IMR-90 (cell line): ENCODE data around the gene ATG12. TPM values are rescaled to one million over a fixed set of nuclear protein-coding genes. Genes with fewer than 3 reads are reported as not detected.
A peak's percentile ranks its signal among the peaks of the same experiment; 100 is the strongest.

ENCODE experiments used
- ATAC-seq: fragments of 200-7000 bp; cut with Tn5 transposase; 2 replicates; pipeline ENCODE4 v1.9.1; 2020; ENCODE audit warnings: low read depth, mild to moderate bottlenecking, moderate library complexity
- BruUV-seq: library from RNA; stranded (reverse); fragments of 400-500 nt; replicated peaks from 2 replicates; lab custom pipeline; 2021; lab: Mats Ljungman, UMichigan
- CTCF ChIA-PET: fragments of 300-600 bp; formaldehyde crosslinking; extraction: SDS; loops from one replicate; lab custom pipeline; 2021; ENCODE audit warnings: antibody characterized with exemption; lab: Yijun Ruan, JAX
- POLR2A ChIA-PET: fragments of 300-600 bp; sonication (Branson Sonifier 250); formaldehyde crosslinking; loops from one replicate; lab custom pipeline; 2022; ENCODE audit warnings: antibody characterized with exemption; ENCODE audit not compliant: unreplicated experiment; lab: Charles Lee
- DNase-seq: peaks from one replicate; pipeline ENCODE4 v3.0.0; 2013
- H2AFZ ChIP-seq: replicated peaks from 2 replicates; pipeline ENCODE3; 2013; ENCODE audit warnings: low read length, mild to moderate bottlenecking; ENCODE audit not compliant: poor library complexity
- H2AK5ac ChIP-seq: 2 replicates; pipeline ENCODE4 v1.6.1; 2013; ENCODE audit warnings: low read depth, low read length, inconsistent platforms
- H2AK9ac ChIP-seq: replicated peaks from 2 replicates; pipeline ENCODE3; 2013; ENCODE audit warnings: mild to moderate bottlenecking, low read depth, low read length, moderate library complexity; ENCODE audit not compliant: poor library complexity
- H2BK120ac ChIP-seq: 2 replicates; pipeline ENCODE4 v1.6.1; 2013; ENCODE audit warnings: low read depth, low read length, inconsistent platforms
- H2BK15ac ChIP-seq: 3 replicates; pipeline ENCODE4 v1.6.1; 2013; ENCODE audit warnings: low read depth, low read length, inconsistent platforms
- H2BK20ac ChIP-seq: 2 replicates; pipeline ENCODE4 v1.6.1; 2013; ENCODE audit warnings: low read depth, mild to moderate bottlenecking, inconsistent platforms, low read length, moderate library complexity
- H2BK5ac ChIP-seq: 2 replicates; pipeline ENCODE4 v1.6.1; 2013; ENCODE audit warnings: mild to moderate bottlenecking, low read depth, low read length, inconsistent platforms; ENCODE audit not compliant: poor library complexity, severe bottlenecking
- H3K14ac ChIP-seq: replicated peaks from 2 replicates; pipeline ENCODE4 v1.6.1; 2013; ENCODE audit warnings: low read depth, low read length, inconsistent platforms
- H3K18ac ChIP-seq: 2 replicates; pipeline ENCODE4 v1.6.1; 2013; ENCODE audit warnings: low read depth, low read length, control low read depth
- H3K23ac ChIP-seq: 2 replicates; pipeline ENCODE4 v1.6.1; 2013; ENCODE audit warnings: low read depth, low read length, inconsistent platforms
- H3K27ac ChIP-seq: 2 replicates; pipeline ENCODE4 v1.5.1; 2013; ENCODE audit warnings: mild to moderate bottlenecking, control low read depth, low read length; ENCODE audit not compliant: insufficient read depth
- H3K27me3 ChIP-seq: 2 replicates; pipeline ENCODE4 v1.6.1; 2013; ENCODE audit warnings: low read length; ENCODE audit not compliant: control insufficient read depth, insufficient read depth
- H3K36me3 ChIP-seq: 2 replicates; pipeline ENCODE4 v1.6.1; 2013; ENCODE audit warnings: low read length, mixed read lengths; ENCODE audit not compliant: control insufficient read depth, insufficient read depth
- H3K4ac ChIP-seq: 2 replicates; pipeline ENCODE4 v1.6.1; 2013; ENCODE audit warnings: low read depth, low read length, inconsistent platforms
- H3K4me1 ChIP-seq: 2 replicates; pipeline ENCODE4 v1.6.1; 2013; ENCODE audit warnings: low read length, mixed read lengths; ENCODE audit not compliant: control insufficient read depth, insufficient read depth
- H3K4me2 ChIP-seq: 2 replicates; pipeline ENCODE4 v1.6.1; 2013; ENCODE audit warnings: low read depth, mild to moderate bottlenecking, control low read depth, low read length, moderate library complexity
- H3K4me3 ChIP-seq: 2 replicates; pipeline ENCODE4 v1.5.1; 2013; ENCODE audit warnings: low read depth, mild to moderate bottlenecking, control low read depth, low read length, moderate library complexity; ENCODE audit not compliant: insufficient read depth
- H3K56ac ChIP-seq: 2 replicates; pipeline ENCODE4 v1.6.1; 2013; ENCODE audit warnings: low read length, inconsistent platforms; ENCODE audit not compliant: insufficient read depth; ENCODE audit errors: extremely low read depth
- H3K79me1 ChIP-seq, 2 experiments: 2 replicates each; pipeline ENCODE4 v1.6.1; 2013; ENCODE audit warnings: low read length in 2 of 2, inconsistent platforms in 1 of 2, low read depth in 1 of 2
- H3K9ac ChIP-seq: 2 replicates; pipeline ENCODE4 v1.6.1; 2013; ENCODE audit warnings: low read depth, low read length, control low read depth
- H3K9me1 ChIP-seq: 2 replicates; pipeline ENCODE4 v1.6.1; 2013; ENCODE audit warnings: low read length, inconsistent platforms; ENCODE audit not compliant: insufficient read depth
- H3K9me3 ChIP-seq: 2 replicates; pipeline ENCODE4 v1.6.1; 2013; ENCODE audit warnings: low read length; ENCODE audit not compliant: control insufficient read depth, insufficient read depth
- H4K20me1 ChIP-seq: 2 replicates; pipeline ENCODE4 v1.6.1; 2013; ENCODE audit warnings: low read length, inconsistent platforms; ENCODE audit not compliant: insufficient read depth
- H4K5ac ChIP-seq: 2 replicates; pipeline ENCODE4 v1.6.1; 2013; ENCODE audit warnings: mild to moderate bottlenecking, low read depth, low read length, control low read depth
- H4K8ac ChIP-seq, 2 experiments: 2 replicates each; pipeline ENCODE4 v1.6.1; 2013; ENCODE audit warnings: low read depth in 2 of 2, low read length in 2 of 2, control low read depth in 1 of 2, inconsistent platforms in 1 of 2
- H4K91ac ChIP-seq: 2 replicates; pipeline ENCODE4 v1.6.1; 2013; ENCODE audit warnings: low read depth, low read length, inconsistent platforms; ENCODE audit not compliant: insufficient read depth
- BHLHE40 ChIP-seq: fragments of 150-350 bp; IDR thresholded peaks from 2 replicates; pipeline ENCODE4 v1.6.1; 2016; ENCODE audit warnings: mild to moderate bottlenecking, low read depth, low read length
- MAFK ChIP-seq: IDR thresholded peaks from 2 replicates; pipeline ENCODE4 v1.6.1; 2012; ENCODE audit warnings: low read depth, low read length, improper control_type of control experiment
- MAZ ChIP-seq: IDR thresholded peaks from 2 replicates; pipeline ENCODE4 v1.6.1; 2012; ENCODE audit warnings: low read depth, mild to moderate bottlenecking, low read length, improper control_type of control experiment, moderate library complexity, borderline replicate concordance
- NFE2L2 ChIP-seq: fragments of 150-350 bp; IDR thresholded peaks from 2 replicates; pipeline ENCODE4 v1.6.1; 2016; ENCODE audit warnings: low read depth, mild to moderate bottlenecking, low read length
- POLR2A ChIP-seq: IDR thresholded peaks from 2 replicates; pipeline ENCODE4 v1.6.1; 2012; ENCODE audit warnings: mild to moderate bottlenecking, low read depth, low read length
- RAD21 ChIP-seq: IDR thresholded peaks from 2 replicates; pipeline ENCODE4 v1.6.1; 2012; ENCODE audit warnings: low read length, improper control_type of control experiment
- RCOR1 ChIP-seq: IDR thresholded peaks from 2 replicates; pipeline ENCODE4 v1.6.1; 2012; ENCODE audit warnings: mild to moderate bottlenecking, low read length, improper control_type of control experiment; ENCODE audit not compliant: insufficient replicate concordance
- WGBS, 2 experiments: methylation state at CpG; one replicate each; pipeline versions ENCODE4 v1.1.5 to v1.1.7; 2013; ENCODE audit warnings: missing lambda C conversion rate in 2 of 2; ENCODE audit not compliant: insufficient read length in 1 of 2; ENCODE audit errors: extremely low coverage in 2 of 2; 5-methylcytosine and 5-hydroxymethylcytosine counted together
- dilution Hi-C: fragments of 300-500 bp; cut with HindIII; formaldehyde crosslinking; loops from one replicate; pipeline ENCODE4 v1.14.3; 2018; ENCODE audit warnings: low sequenced_read_pairs; ENCODE audit not compliant: unreplicated experiment
- in situ Hi-C: fragments of 300-500 bp; cut with MboI; formaldehyde crosslinking; loops from 3 replicates; pipeline ENCODE4 v1.14.3; 2019; ENCODE audit warnings: low sequenced_read_pairs, inconsistent platforms, mixed read lengths
- intact Hi-C: fragments of 100-400 bp; cut with micrococcal nuclease; formaldehyde crosslinking; loops from 2 replicates; pipeline ENCODE4 v1.10.0; 2022
- polyA plus RNA-seq, 3 experiments: library from polyadenylated mRNA; depleted of rRNA; stranded (reverse); fragments of >200 nt; gene quantifications; 2 replicates each; pipeline ENCODE4 v1.2.3, GENCODE V29; 2012; ENCODE audit warnings: low replicate concordance in 1 of 3
- total RNA-seq: library from RNA; depleted of rRNA; stranded (reverse); fragments of >200 nt; gene quantifications from 2 replicates; pipeline ENCODE4 v1.2.3, GENCODE V29; 2012
- TF ChIP-seq, protein P1 (sequence below): fragments of 150-350 bp; IDR thresholded peaks from 2 replicates; pipeline ENCODE4 v1.6.1; 2017; ENCODE audit warnings: mild to moderate bottlenecking, antibody characterized with exemption, low read length, low read depth
- TF ChIP-seq, protein P2 (sequence below): conservative IDR thresholded peaks from 2 replicates; pipeline ENCODE4 v1.5.1; 2012; ENCODE audit warnings: mild to moderate bottlenecking, low read depth, low read length, improper control_type of control experiment

Gene ATG12
- total and polyA plus RNA-seq, 2 of the 4 experiments (the other 2 are of a cell fraction): 68.0 to 95.7 TPM

DNA sequence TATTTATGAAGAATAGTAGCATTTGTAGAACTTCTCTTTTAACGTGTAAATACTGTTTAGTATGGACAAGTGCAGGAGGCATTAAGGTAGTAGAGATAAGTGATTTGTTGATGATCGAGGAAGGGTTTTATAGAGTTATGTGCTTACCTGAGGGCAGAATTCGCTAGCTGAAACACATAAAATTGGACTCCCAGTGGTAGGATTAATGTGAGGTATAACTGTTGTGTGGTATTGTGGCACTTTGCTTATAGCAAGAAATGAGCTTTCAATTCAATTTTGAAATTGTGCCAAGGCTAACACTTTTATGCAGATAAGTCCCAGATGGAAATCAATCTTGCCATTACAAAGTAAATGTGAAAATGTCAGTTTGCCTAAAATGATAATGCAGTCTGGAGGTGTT is 1.6 kb upstream of the ATG12 start:
- in situ Hi-C loops: loop anchor here (25.0 kb wide), 1 partner anchor 556 kb away; the partner anchor contains the start of gene CCDC112
- dilution Hi-C loops: no loop called here
- peak overlapping the region; percentile 87; the same call in 1 of the 2 replicates for H3K23ac ChIP-seq
- H2BK120ac ChIP-seq: no peak overlapping the region
- ChIA-PET POLR2A (no interaction called here), CTCF (no interaction called here)
- H2BK5ac ChIP-seq: no peak overlapping the region
- H4K20me1 ChIP-seq: peaks cover 47% of the 10 kb centered on the region
- peak overlapping the region; percentile 82 for H3K4me3 ChIP-seq
- H3K9ac ChIP-seq: peak overlapping the region; percentile 81
- no peak overlapping the region for H3K56ac ChIP-seq
- H2AFZ ChIP-seq: no peak overlapping the region
- peaks cover 5% of the 10 kb centered on the region for H3K4me1 ChIP-seq
- intact Hi-C loops: loop anchor here (5.0 kb wide), 2 partner anchors 224 to 546 kb away; partner anchors contain the start of gene CCDC112
- H3K4me2 ChIP-seq: peak overlapping the region; percentile 92
- H2AK9ac ChIP-seq: no peak overlapping the region
- H3K27me3 ChIP-seq: no peaks in the 10 kb centered on the region
- no peak overlapping the region for H3K27ac ChIP-seq
- peaks cover 5% of the 10 kb centered on the region; the same call in 1 of the 2 replicates for H3K9me1 ChIP-seq
- H3K14ac ChIP-seq: peak overlapping the region; percentile 44; the same call in 1 of the 2 replicates
- no peak overlapping the region for H3K18ac ChIP-seq
- DNase-seq: no peak
- no peak for ATAC-seq
- H2BK20ac ChIP-seq: no peak overlapping the region
- H4K91ac ChIP-seq: no peak overlapping the region
- no peak overlapping the region for H2BK15ac ChIP-seq
- TF ChIP-seq MAZ (no peak), RAD21 (no peak), BHLHE40 (no peak), POLR2A (no peak), NFE2L2 (no peak), RCOR1 (no peak), MAFK (no peak)
- TF ChIP-seq, protein P1, sequence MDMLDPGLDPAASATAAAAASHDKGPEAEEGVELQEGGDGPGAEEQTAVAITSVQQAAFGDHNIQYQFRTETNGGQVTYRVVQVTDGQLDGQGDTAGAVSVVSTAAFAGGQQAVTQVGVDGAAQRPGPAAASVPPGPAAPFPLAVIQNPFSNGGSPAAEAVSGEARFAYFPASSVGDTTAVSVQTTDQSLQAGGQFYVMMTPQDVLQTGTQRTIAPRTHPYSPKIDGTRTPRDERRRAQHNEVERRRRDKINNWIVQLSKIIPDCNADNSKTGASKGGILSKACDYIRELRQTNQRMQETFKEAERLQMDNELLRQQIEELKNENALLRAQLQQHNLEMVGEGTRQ: no peak
- TF ChIP-seq, protein P2, sequence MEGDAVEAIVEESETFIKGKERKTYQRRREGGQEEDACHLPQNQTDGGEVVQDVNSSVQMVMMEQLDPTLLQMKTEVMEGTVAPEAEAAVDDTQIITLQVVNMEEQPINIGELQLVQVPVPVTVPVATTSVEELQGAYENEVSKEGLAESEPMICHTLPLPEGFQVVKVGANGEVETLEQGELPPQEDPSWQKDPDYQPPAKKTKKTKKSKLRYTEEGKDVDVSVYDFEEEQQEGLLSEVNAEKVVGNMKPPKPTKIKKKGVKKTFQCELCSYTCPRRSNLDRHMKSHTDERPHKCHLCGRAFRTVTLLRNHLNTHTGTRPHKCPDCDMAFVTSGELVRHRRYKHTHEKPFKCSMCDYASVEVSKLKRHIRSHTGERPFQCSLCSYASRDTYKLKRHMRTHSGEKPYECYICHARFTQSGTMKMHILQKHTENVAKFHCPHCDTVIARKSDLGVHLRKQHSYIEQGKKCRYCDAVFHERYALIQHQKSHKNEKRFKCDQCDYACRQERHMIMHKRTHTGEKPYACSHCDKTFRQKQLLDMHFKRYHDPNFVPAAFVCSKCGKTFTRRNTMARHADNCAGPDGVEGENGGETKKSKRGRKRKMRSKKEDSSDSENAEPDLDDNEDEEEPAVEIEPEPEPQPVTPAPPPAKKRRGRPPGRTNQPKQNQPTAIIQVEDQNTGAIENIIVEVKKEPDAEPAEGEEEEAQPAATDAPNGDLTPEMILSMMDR: no peak
- H3K4ac ChIP-seq: no peak overlapping the region
- H3K9me3 ChIP-seq: no peaks in the 10 kb centered on the region
- TSS peak; percentile 52 for BruUV-seq
- H3K36me3 ChIP-seq: no peaks in the 10 kb centered on the region
- H4K5ac ChIP-seq: no peak overlapping the region
- H2AK5ac ChIP-seq: no peak overlapping the region
- 27 to 100% methylated on average over 1 to 2 of the region's 3 CpGs for WGBS, 2 experiments
- H3K79me1 ChIP-seq: peaks cover 6 to 43% of the 10 kb centered on the region in 2 experiments
- H4K8ac ChIP-seq: no peak overlapping the region
